HepG2 (cell line): Measurements from ENCODE around the gene CTXN1. TPM values are rescaled to one million over a fixed set of nuclear protein-coding genes. Genes with fewer than 3 reads are reported as not detected.
A peak's percentile ranks its signal among the peaks of the same experiment; 100 is the strongest.

Source experiments
- CREM ChIP-seq, 2 experiments: sonication (generic) in 1 of 2; formaldehyde crosslinking in 1 of 2; IDR thresholded peaks; 2 replicates each; pipeline versions ENCODE4 v1.4.0 to v1.6.1; 2016 to 2020; ENCODE audit warnings: antibody characterized with exemption in 1 of 2, mild to moderate bottlenecking in 1 of 2, missing genetic modification reagents in 1 of 2
- GATAD2A ChIP-seq: IDR thresholded peaks from 2 replicates; pipeline ENCODE4 v1.6.1; 2016
- KDM2A ChIP-seq: sonication (generic); formaldehyde crosslinking; IDR thresholded peaks from 2 replicates; pipeline ENCODE4 v1.4.0; 2020; ENCODE audit warnings: low read depth, missing genetic modification reagents, borderline replicate concordance
- NBN ChIP-seq: fragments of 450-650 bp; conservative IDR thresholded peaks from 2 replicates; pipeline ENCODE4 v1.6.1; 2017
- NFYC ChIP-seq: IDR thresholded peaks from 2 replicates; pipeline ENCODE4 v1.6.1; 2016; ENCODE audit warnings: missing genetic modification reagents, missing compliant biosample characterization
- RARG ChIP-seq: sonication (generic); formaldehyde crosslinking; IDR thresholded peaks from 2 replicates; pipeline ENCODE4 v1.4.0; 2020; ENCODE audit warnings: low read depth, mild to moderate bottlenecking, missing genetic modification reagents
- SAFB2 ChIP-seq: sonication (generic); formaldehyde crosslinking; IDR thresholded peaks from 2 replicates; pipeline ENCODE4 v1.5.1; 2020; ENCODE audit warnings: missing genetic modification reagents, low read depth, mild to moderate bottlenecking, borderline replicate concordance
- ZNF224 ChIP-seq: sonication (generic); formaldehyde crosslinking; IDR thresholded peaks from 2 replicates; pipeline ENCODE4 v1.5.0; 2020; ENCODE audit warnings: mild to moderate bottlenecking, missing genetic modification reagents
- ZNF260 ChIP-seq: sonication (generic); formaldehyde crosslinking; IDR thresholded peaks from 2 replicates; pipeline ENCODE4 v1.4.0; 2020; ENCODE audit warnings: missing genetic modification reagents, low read depth, mild to moderate bottlenecking, borderline replicate concordance
- ZNF746 ChIP-seq: sonication (generic); formaldehyde crosslinking; IDR thresholded peaks from 2 replicates; pipeline ENCODE4 v1.8.0; 2022; ENCODE audit warnings: mild to moderate bottlenecking, missing genetic modification reagents
- ZNF839 ChIP-seq: sonication (generic); formaldehyde crosslinking; IDR thresholded peaks from 2 replicates; pipeline ENCODE4 v1.4.0; 2020; ENCODE audit warnings: missing genetic modification reagents, mild to moderate bottlenecking, borderline replicate concordance
- polyA plus RNA-seq, 8 experiments: library from polyadenylated mRNA; depleted of rRNA in 3 of 8; stranded (reverse) in 7 of 8; unstranded in 1 of 8; fragments of >200 nt; fragmentation: Illumina TruSeq in 4 of 8; extraction: Trizol in 4 of 8; gene quantifications; 2 replicates each; pipeline versions ENCODE4 v1.2.1 to v1.2.3, GENCODE V29; 2011 to 2016; ENCODE audit warnings: low read depth in 4 of 8, missing spikeins in 1 of 8, mixed read lengths in 1 of 8; ENCODE audit not compliant: insufficient read depth in 1 of 8
- total RNA-seq, 5 experiments: library from RNA; depleted of rRNA; stranded (reverse); fragments of >200 nt; fragmentation: Illumina TruSeq; extraction: Trizol; gene quantifications; 2 replicates each; pipeline ENCODE4 v1.2.3, GENCODE V29; 2016; ENCODE audit warnings: low read depth in 1 of 5
- TF ChIP-seq, protein P1 (sequence below): sonication (generic); formaldehyde crosslinking; IDR thresholded peaks from 2 replicates; pipeline ENCODE4 v1.4.0; 2020; ENCODE audit warnings: missing genetic modification reagents
- TF ChIP-seq, protein P2 (sequence below): sonication (generic); formaldehyde crosslinking; IDR thresholded peaks from 2 replicates; pipeline ENCODE4 v1.5.0; 2020; ENCODE audit warnings: missing genetic modification reagents, mild to moderate bottlenecking, borderline replicate concordance
- TF ChIP-seq, protein P3 (sequence below): sonication (generic); formaldehyde crosslinking; IDR thresholded peaks from 2 replicates; pipeline ENCODE4 v1.4.0; 2020; ENCODE audit warnings: missing genetic modification reagents
- TF ChIP-seq, protein P4 (sequence below): sonication (generic); formaldehyde crosslinking; IDR thresholded peaks from one replicate; pipeline ENCODE4 v1.5.1; 2020; ENCODE audit warnings: mild to moderate bottlenecking, missing genetic modification reagents; ENCODE audit errors: not compliant biosample characterization

The CTXN1 gene
- total and polyA plus RNA-seq, 2 of the 13 experiments (the other 11 are each of a cell fraction or from before 2014, with no cell fraction given): 0.11 TPM; not detected in 1

DNA sequence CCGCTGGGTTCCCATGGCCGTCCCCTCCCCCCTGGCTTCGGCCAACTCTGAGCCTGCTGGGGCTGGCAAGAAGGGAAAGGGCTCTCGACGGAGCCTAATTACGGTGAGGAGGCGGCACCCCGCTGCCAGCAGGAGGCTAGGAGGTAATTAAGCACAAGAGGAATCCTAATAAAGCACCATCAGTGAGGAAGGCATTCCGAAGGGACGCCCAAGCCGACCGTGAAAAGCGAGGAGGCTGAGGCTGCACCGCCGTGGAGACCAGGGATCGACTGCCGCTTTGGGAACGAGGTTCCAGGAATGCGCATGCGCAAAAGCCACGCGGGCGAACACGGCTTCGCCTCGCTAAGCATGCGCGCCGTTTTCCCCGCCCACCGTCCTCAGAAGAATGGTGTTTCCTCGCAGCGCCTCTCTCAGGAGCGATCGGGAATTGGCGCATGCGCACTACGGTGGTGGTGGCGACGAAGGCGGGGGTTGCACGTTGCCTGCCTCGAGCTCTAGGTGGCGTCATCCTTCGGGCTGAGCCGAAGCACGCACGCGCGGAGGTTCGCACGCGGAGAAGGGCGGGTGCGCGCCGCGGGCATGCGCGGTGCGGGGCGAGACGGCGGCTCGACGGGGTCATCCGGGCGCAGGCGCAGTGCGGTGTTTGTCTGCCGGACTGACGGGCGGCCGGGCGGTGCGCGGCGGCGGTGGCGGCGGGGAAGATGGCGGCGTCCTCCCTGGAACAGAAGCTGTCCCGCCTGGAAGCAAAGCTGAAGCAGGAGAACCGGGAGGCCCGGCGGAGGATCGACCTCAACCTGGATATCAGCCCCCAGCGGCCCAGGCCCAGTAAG lies 22.5 kb downstream of the CTXN1 start, which contains the start of gene MAP2K7 (continued):
- 0 out of 2 replicates have a peak, but pooled peaks have one; percentile 3 for TF ChIP-seq CREM (IDR thresholded peaks at IDR 0.05)
- no peak for TF ChIP-seq CREM (CRISPR knock-in tag; IDR thresholded peaks at IDR 0.05)
- no peak for TF ChIP-seq NBN
- no peak for TF ChIP-seq ZNF260 (CRISPR knock-in tag)
- peak; percentile 56 for TF ChIP-seq GATAD2A
- TF ChIP-seq, protein P1, sequence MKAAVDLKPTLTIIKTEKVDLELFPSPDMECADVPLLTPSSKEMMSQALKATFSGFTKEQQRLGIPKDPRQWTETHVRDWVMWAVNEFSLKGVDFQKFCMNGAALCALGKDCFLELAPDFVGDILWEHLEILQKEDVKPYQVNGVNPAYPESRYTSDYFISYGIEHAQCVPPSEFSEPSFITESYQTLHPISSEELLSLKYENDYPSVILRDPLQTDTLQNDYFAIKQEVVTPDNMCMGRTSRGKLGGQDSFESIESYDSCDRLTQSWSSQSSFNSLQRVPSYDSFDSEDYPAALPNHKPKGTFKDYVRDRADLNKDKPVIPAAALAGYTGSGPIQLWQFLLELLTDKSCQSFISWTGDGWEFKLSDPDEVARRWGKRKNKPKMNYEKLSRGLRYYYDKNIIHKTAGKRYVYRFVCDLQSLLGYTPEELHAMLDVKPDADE (CRISPR knock-in tag): no peak; the same call in 1 of the 2 replicates
- no peak for TF ChIP-seq RARG (CRISPR knock-in tag)
- TF ChIP-seq, protein P2, sequence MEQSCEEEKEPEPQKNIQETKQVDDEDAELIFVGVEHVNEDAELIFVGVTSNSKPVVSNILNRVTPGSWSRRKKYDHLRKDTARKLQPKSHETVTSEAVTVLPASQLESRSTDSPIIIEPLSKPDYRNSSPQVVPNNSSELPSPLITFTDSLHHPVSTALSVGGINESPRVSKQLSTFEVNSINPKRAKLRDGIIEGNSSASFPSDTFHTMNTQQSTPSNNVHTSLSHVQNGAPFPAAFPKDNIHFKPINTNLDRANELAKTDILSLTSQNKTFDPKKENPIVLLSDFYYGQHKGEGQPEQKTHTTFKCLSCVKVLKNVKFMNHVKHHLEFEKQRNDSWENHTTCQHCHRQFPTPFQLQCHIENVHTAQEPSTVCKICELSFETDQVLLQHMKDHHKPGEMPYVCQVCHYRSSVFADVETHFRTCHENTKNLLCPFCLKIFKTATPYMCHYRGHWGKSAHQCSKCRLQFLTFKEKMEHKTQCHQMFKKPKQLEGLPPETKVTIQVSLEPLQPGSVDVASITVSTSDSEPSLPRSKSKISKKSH (CRISPR knock-in tag): 0 out of 2 replicates have a peak, but pooled peaks have one; percentile 17
- TF ChIP-seq, protein P3, sequence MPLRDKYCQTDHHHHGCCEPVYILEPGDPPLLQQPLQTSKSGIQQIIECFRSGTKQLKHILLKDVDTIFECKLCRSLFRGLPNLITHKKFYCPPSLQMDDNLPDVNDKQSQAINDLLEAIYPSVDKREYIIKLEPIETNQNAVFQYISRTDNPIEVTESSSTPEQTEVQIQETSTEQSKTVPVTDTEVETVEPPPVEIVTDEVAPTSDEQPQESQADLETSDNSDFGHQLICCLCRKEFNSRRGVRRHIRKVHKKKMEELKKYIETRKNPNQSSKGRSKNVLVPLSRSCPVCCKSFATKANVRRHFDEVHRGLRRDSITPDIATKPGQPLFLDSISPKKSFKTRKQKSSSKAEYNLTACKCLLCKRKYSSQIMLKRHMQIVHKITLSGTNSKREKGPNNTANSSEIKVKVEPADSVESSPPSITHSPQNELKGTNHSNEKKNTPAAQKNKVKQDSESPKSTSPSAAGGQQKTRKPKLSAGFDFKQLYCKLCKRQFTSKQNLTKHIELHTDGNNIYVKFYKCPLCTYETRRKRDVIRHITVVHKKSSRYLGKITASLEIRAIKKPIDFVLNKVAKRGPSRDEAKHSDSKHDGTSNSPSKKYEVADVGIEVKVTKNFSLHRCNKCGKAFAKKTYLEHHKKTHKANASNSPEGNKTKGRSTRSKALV (CRISPR knock-in tag): peak; percentile 68; the same call in 1 of the 2 replicates
- peak; percentile 86 for TF ChIP-seq SAFB2 (CRISPR knock-in tag)
- TF ChIP-seq, protein P4, sequence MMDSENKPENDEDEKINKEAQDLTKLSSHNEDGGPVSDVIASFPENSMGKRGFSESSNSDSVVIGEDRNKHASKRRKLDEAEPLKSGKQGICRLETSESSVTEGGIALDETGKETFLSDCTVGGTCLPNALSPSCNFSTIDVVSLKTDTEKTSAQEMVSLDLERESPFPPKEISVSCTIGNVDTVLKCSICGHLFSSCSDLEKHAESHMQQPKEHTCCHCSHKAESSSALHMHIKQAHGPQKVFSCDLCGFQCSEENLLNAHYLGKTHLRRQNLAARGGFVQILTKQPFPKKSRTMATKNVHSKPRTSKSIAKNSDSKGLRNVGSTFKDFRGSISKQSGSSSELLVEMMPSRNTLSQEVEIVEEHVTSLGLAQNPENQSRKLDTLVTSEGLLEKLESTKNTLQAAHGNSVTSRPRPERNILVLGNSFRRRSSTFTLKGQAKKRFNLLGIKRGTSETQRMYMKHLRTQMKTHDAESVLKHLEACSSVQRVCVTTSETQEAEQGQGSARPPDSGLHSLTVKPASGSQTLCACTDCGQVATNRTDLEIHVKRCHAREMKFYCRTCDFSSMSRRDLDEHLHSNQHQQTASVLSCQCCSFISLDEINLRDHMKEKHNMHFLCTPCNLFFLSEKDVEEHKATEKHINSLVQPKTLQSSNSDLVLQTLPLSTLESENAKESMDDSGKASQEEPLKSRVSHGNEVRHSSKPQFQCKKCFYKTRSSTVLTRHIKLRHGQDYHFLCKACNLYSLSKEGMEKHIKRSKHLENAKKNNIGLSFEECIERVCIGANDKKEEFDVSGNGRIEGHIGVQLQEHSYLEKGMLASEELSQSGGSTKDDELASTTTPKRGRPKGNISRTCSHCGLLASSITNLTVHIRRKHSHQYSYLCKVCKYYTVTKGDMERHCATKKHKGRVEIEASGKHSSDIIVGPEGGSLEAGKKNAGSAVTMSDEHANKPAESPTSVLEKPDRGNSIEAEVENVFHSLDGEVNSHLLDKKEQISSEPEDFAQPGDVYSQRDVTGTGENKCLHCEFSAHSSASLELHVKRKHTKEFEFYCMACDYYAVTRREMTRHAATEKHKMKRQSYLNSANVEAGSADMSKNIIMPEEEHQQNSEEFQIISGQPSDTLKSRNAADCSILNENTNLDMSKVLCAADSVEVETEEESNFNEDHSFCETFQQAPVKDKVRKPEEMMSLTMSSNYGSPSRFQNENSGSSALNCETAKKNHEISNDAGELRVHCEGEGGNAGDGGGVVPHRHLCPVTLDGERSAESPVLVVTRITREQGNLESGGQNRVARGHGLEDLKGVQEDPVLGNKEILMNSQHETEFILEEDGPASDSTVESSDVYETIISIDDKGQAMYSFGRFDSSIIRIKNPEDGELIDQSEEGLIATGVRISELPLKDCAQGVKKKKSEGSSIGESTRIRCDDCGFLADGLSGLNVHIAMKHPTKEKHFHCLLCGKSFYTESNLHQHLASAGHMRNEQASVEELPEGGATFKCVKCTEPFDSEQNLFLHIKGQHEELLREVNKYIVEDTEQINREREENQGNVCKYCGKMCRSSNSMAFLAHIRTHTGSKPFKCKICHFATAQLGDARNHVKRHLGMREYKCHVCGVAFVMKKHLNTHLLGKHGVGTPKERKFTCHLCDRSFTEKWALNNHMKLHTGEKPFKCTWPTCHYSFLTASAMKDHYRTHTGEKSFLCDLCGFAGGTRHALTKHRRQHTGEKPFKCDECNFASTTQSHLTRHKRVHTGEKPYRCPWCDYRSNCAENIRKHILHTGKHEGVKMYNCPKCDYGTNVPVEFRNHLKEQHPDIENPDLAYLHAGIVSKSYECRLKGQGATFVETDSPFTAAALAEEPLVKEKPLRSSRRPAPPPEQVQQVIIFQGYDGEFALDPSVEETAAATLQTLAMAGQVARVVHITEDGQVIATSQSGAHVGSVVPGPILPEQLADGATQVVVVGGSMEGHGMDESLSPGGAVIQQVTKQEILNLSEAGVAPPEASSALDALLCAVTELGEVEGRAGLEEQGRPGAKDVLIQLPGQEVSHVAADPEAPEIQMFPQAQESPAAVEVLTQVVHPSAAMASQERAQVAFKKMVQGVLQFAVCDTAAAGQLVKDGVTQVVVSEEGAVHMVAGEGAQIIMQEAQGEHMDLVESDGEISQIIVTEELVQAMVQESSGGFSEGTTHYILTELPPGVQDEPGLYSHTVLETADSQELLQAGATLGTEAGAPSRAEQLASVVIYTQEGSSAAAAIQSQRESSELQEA (CRISPR knock-in tag): peak; percentile 83
- no peak; the same call in 1 of the 2 replicates for TF ChIP-seq ZNF839 (CRISPR knock-in tag)
- TF ChIP-seq KDM2A: peak; percentile 93
- 0 out of 2 replicates have a peak, but pooled peaks have one; percentile 36 for TF ChIP-seq ZNF746 (CRISPR knock-in tag)
- TF ChIP-seq ZNF224 (CRISPR knock-in tag): peak; percentile 84; the same call in 1 of the 2 replicates
- peak; percentile 14; the same call in 1 of the 2 replicates for TF ChIP-seq NFYC (CRISPR knock-in tag)
